Body of pancreas (tissue), 4 donors: Measurements from ENCODE around the gene GALNT2.

Source experiments
- POLR2A ChIP-seq, 3 donors: fragments of 450-650 bp; IDR thresholded peaks; one replicate each; pipeline ENCODE4 v1.6.1; 2016; ENCODE audit warnings: antibody characterized with exemption in 3 of 3, mild to moderate bottlenecking in 2 of 3
- TF ChIP-seq, protein P1 (sequence below), 7 experiments: fragments of 450-650 bp in 4 of 7; fragments of 200-600 bp in 3 of 7; sonication (generic) in 3 of 7; IDR thresholded peaks; one replicate each; pipeline ENCODE4 v1.5.1; 2016 to 2019; ENCODE audit warnings: antibody characterized with exemption in 7 of 7

DNA sequence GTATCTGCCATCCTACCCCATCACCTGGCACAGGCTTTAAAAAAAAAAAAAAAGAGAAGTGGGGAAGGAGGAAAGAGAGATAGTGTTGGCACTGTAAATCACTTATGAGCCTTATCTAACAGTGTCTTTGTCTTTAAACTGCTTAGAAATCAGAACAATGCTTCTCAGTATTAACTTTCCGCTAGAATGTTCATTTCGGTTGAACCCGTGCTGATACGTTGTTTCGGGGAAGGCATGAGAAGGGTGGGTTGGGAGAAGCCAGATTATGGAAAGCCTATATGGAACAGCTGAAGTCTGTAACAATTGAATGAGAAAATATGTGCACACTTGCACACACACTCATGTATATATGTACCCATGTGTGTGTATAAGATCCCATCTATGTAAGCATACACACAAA lies 170.8 kb downstream of the GALNT2 start:
- TF ChIP-seq POLR2A (IDR thresholded peaks at IDR 0.05): no peak
- TF ChIP-seq, protein P1, sequence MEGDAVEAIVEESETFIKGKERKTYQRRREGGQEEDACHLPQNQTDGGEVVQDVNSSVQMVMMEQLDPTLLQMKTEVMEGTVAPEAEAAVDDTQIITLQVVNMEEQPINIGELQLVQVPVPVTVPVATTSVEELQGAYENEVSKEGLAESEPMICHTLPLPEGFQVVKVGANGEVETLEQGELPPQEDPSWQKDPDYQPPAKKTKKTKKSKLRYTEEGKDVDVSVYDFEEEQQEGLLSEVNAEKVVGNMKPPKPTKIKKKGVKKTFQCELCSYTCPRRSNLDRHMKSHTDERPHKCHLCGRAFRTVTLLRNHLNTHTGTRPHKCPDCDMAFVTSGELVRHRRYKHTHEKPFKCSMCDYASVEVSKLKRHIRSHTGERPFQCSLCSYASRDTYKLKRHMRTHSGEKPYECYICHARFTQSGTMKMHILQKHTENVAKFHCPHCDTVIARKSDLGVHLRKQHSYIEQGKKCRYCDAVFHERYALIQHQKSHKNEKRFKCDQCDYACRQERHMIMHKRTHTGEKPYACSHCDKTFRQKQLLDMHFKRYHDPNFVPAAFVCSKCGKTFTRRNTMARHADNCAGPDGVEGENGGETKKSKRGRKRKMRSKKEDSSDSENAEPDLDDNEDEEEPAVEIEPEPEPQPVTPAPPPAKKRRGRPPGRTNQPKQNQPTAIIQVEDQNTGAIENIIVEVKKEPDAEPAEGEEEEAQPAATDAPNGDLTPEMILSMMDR (IDR thresholded peaks at IDR 0.05): no peak
